Karpas-422 (cell line): ENCODE measurements around the gene CLIC1. TPM values are rescaled to one million over a fixed set of nuclear protein-coding genes. Genes with fewer than 3 reads are reported as not detected.

Experiments used
- DNase-seq: peaks from one replicate; pipeline ENCODE4 v3.0.0-alpha.2; 2015
- H2AFZ ChIP-seq: fragments of 200-600 bp; sonication (generic); 2 replicates; pipeline ENCODE4 v1.6.1; 2014; ENCODE audit warnings: antibody characterized with exemption, low read length, mixed read lengths
- H3K27ac ChIP-seq: fragments of 200-600 bp; sonication (generic); 2 replicates; pipeline ENCODE4 v1.5.1; 2014; ENCODE audit warnings: mild to moderate bottlenecking, low read length, moderate library complexity
- H3K27me3 ChIP-seq: fragments of 200-600 bp; sonication (generic); 2 replicates; pipeline ENCODE4 v1.6.1; 2014; ENCODE audit warnings: low read length, mixed read lengths
- H3K36me3 ChIP-seq: fragments of 200-600 bp; sonication (generic); 2 replicates; pipeline ENCODE4 v1.6.1; 2014; ENCODE audit warnings: low read length, mixed read lengths; ENCODE audit not compliant: insufficient read depth
- H3K4me1 ChIP-seq: fragments of 200-600 bp; sonication (generic); 2 replicates; pipeline ENCODE4 v1.6.1; 2014; ENCODE audit warnings: mild to moderate bottlenecking, low read length, mixed read lengths
- H3K4me2 ChIP-seq: fragments of 200-600 bp; sonication (generic); 2 replicates; pipeline ENCODE4 v1.6.1; 2014; ENCODE audit warnings: low read length, low read depth, mild to moderate bottlenecking; ENCODE audit not compliant: poor library complexity, severe bottlenecking
- H3K4me3 ChIP-seq: fragments of 200-600 bp; sonication (generic); 2 replicates; pipeline ENCODE4 v1.5.1; 2014; ENCODE audit warnings: mild to moderate bottlenecking, antibody characterized with exemption, low read length, mixed read lengths
- H3K79me2 ChIP-seq: fragments of 200-600 bp; sonication (generic); 2 replicates; pipeline ENCODE4 v1.6.1; 2014; ENCODE audit warnings: mild to moderate bottlenecking, low read length, mixed read lengths
- H3K9ac ChIP-seq: fragments of 200-600 bp; sonication (generic); 2 replicates; pipeline ENCODE4 v1.6.0; 2014; ENCODE audit warnings: low read length
- H3K9me2 ChIP-seq: fragments of 200-600 bp; sonication (generic), shearing (Covaris generic); replicated peaks from 2 replicates; pipeline ENCODE4 v1.6.0; 2014; ENCODE audit warnings: mild to moderate bottlenecking, low read length, moderate library complexity; ENCODE audit not compliant: insufficient read depth
- H3K9me3 ChIP-seq: fragments of 300-700, 200-600 bp; sonication (generic); 2 replicates; pipeline ENCODE4 v1.6.1; 2014; ENCODE audit warnings: low read length, mixed read lengths
- H4K20me1 ChIP-seq: fragments of 200-600 bp; sonication (generic); 2 replicates; pipeline ENCODE4 v1.6.1; 2014; ENCODE audit warnings: mild to moderate bottlenecking, antibody characterized with exemption, low read length, low read depth; ENCODE audit not compliant: insufficient read depth
- total RNA-seq: library from RNA; depleted of rRNA; stranded (reverse); fragments of >200 nt; shearing (Covaris generic); gene quantifications from 2 replicates; pipeline ENCODE4 v1.2.3, GENCODE V29; 2014; ENCODE audit warnings: low replicate concordance

Gene CLIC1
- total RNA-seq, 1 experiment from 2014 or later: 385 TPM

GRCh38 chr6:31730631-31731086 is 5.7 kb downstream of the CLIC1 start:
- no peaks in the 10 kb centered on the region for H4K20me1 ChIP-seq
- peaks cover 22% of the 10 kb centered on the region for H3K79me2 ChIP-seq
- no peak overlapping the region for H3K4me2 ChIP-seq
- peaks cover 26% of the 10 kb centered on the region for H3K36me3 ChIP-seq
- H3K27ac ChIP-seq: no peak overlapping the region
- H3K4me3 ChIP-seq: no peak overlapping the region
- no peak overlapping the region for H2AFZ ChIP-seq
- H3K9me3 ChIP-seq: no peaks in the 10 kb centered on the region
- no peak overlapping the region for H3K9ac ChIP-seq
- H3K4me1 ChIP-seq: peaks cover 50% of the 10 kb centered on the region
- DNase-seq: no peak
- no peaks in the 10 kb centered on the region for H3K9me2 ChIP-seq
- no peaks in the 10 kb centered on the region for H3K27me3 ChIP-seq

- no peaks in the 10 kb centered on the region for H3K9me3 ChIP-seq
- H3K36me3 ChIP-seq: peaks cover 26% of the 10 kb centered on the region
- no peak overlapping the region for H3K27ac ChIP-seq
- no peaks in the 10 kb centered on the region for H3K9me2 ChIP-seq
- peak; percentile 91 for DNase-seq
- peak overlapping the region; percentile 92 for H3K4me2 ChIP-seq
- H3K9ac ChIP-seq: peak overlapping the region; percentile 71
- H3K4me3 ChIP-seq: peak overlapping the region; percentile 72
- no peaks in the 10 kb centered on the region for H4K20me1 ChIP-seq
- no peaks in the 10 kb centered on the region for H3K27me3 ChIP-seq
- peak overlapping the region; percentile 25; the same call in 1 of the 2 replicates for H2AFZ ChIP-seq
- peaks cover 16% of the 10 kb centered on the region for H3K79me2 ChIP-seq
- H3K4me1 ChIP-seq: peaks cover 50% of the 10 kb centered on the region
These were observed 6.2 kb downstream of the CLIC1 start for GRCh38 chr6:31729979-31730630.

- peak overlapping the region; percentile 71 for H3K9ac ChIP-seq
- DNase-seq: peak; percentile 95
- H3K79me2 ChIP-seq: peaks cover 10% of the 10 kb centered on the region
- H3K9me3 ChIP-seq: no peaks in the 10 kb centered on the region
- H4K20me1 ChIP-seq: no peaks in the 10 kb centered on the region
- peak overlapping the region; percentile 72 for H3K4me3 ChIP-seq
- no peaks in the 10 kb centered on the region for H3K27me3 ChIP-seq
- H3K4me2 ChIP-seq: peak overlapping the region; percentile 92
- H2AFZ ChIP-seq: peak overlapping the region; percentile 25; the same call in 1 of the 2 replicates
- peaks cover 46% of the 10 kb centered on the region for H3K4me1 ChIP-seq
- H3K9me2 ChIP-seq: no peaks in the 10 kb centered on the region
- peaks cover 26% of the 10 kb centered on the region for H3K36me3 ChIP-seq
- no peak overlapping the region for H3K27ac ChIP-seq
These were observed 6.8 kb downstream of the CLIC1 start for GRCh38 chr6:31729515-31729978.

DNA sequence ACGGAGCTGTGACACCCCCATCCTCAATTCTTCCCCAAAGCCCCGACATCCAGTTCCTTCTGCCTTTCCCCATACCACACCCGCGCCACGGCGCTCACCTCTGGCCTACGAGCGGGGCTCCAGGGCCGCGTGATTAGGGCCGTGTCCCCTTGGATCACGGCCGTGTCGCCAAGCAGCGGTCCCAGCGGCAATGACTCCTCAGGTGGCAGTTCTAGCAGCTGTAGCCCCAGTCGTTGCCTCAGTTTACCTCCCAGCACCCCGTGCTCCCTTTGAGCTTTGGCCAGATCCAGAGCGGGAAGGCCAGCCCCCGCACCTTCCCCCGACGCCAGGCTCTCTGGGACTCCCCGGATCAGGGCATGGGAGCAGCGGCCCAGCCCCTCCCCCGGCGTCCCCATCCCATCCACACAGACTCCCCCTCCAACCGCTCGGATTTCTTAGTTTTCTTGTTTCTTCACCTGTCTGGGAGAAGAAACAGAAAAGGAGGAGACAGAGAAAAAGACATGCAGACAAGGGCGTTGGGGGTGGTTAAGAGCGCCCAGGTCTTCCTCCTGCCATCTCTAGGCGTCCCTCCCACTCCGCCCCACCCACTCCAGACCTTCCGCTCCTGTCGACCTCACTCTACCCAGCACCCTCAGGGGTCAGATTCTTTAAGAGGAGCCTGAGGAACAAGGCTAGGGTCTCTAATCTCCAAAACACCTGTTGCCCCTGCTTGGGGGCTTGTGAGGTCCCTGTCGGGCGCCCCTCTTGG is 7.4 kb downstream of the CLIC1 start, which contains the start of gene DDAH2:
TSS of gene DDAH2 (minus strand) at position 533 of the 748 bp plus-strand sequence. CDS start at position 395, 138 bp downstream.
- Histone ChIP-seq H3K9ac (peak within 1 kb of the TSS; percentile 71), H3K27me3 (no peaks in the 10 kb centered on the region), H2AFZ (peak within 1 kb of the TSS; percentile 25; the same call in 1 of the 2 replicates), H3K4me1 (peaks cover 40% of the 10 kb centered on the region), H3K36me3 (peaks cover 25% of the 10 kb centered on the region), H3K4me3 (peak within 1 kb of the TSS; percentile 72), H3K9me3 (no peaks in the 10 kb centered on the region), H3K79me2 (peaks cover 4% of the 10 kb centered on the region), H3K4me2 (peak within 1 kb of the TSS; percentile 92), H3K9me2 (no peaks in the 10 kb centered on the region), H4K20me1 (no peaks in the 10 kb centered on the region), H3K27ac (no peak within 1 kb of the TSS)
- DNase-seq: no peak

DNA sequence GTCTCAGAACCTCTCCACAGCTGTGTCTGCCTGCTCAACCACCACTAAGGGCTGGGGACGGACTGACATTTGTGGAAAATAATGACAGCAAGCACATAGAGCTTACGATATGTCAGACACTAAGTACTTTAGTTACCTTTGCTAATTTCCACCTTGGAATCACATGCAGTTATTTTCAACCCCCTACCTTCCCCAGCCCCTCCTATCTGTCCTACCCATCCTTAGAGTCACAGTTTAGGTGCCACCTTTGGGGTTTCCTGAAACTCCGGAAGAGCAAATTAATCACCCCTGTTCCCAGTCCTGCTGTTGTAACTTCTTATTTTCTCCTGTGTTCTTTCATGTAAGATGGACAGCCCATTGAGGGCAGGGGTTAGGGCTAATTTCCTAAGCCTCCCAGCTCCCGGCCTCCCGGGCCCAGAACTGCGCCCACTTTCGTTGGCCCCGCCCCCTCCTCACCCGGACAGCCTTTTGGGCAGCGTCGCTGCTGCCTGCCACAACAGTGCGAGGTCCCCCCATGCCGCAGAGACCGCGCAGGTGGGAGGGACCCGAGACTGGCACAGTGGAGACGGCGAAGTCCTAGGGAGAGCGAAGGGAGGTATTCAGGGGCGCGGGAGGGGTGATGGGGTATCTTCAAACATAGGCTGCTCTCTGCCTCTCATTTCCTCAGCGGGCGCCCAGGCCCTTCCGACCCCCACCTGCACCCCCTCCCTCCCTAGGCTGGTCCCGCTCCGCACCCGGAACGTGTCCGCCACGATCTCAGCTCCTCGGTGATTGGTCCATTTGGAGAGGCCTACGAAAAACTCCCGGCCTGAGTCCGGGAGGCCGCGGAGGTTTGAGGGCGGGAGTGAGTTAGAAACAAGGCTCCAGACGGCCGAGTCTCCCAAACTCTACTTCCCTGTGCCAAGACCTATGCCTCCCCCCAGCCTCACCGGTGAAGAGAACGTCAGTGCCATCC is 8.3 kb downstream of the CLIC1 start:
- Histone ChIP-seq H3K27ac (peak overlapping the region; percentile 42; the same call in 1 of the 2 replicates), H4K20me1 (no peaks in the 10 kb centered on the region), H3K27me3 (no peaks in the 10 kb centered on the region), H3K9me2 (no peaks in the 10 kb centered on the region), H3K36me3 (peaks cover 16% of the 10 kb centered on the region), H3K4me2 (no peak overlapping the region), H2AFZ (no peak overlapping the region), H3K4me1 (peaks cover 37% of the 10 kb centered on the region), H3K4me3 (no peak overlapping the region), H3K9ac (peak overlapping the region; percentile 22; the same call in 1 of the 2 replicates), H3K79me2 (no peaks in the 10 kb centered on the region), H3K9me3 (no peaks in the 10 kb centered on the region)
- peak; percentile 87 for DNase-seq

- Histone ChIP-seq H3K4me3 (no peak overlapping the region), H3K79me2 (no peaks in the 10 kb centered on the region), H3K4me2 (no peak overlapping the region), H3K27me3 (no peaks in the 10 kb centered on the region), H4K20me1 (no peaks in the 10 kb centered on the region), H3K36me3 (peaks cover 12% of the 10 kb centered on the region), H3K27ac (no peak overlapping the region), H3K9me3 (no peaks in the 10 kb centered on the region), H3K9ac (0 out of 2 replicates have a peak overlapping the region, but pooled peaks have one; percentile 9), H2AFZ (no peak overlapping the region), H3K9me2 (no peaks in the 10 kb centered on the region), H3K4me1 (peaks cover 37% of the 10 kb centered on the region)
- no peak for DNase-seq
These were observed 9.2 kb downstream of the CLIC1 start for GRCh38 chr6:31727034-31727716.

GRCh38 chr6:31725502-31726350 is 10.6 kb downstream of the CLIC1 start:
- H3K4me2 ChIP-seq: no peak overlapping the region
- H3K79me2 ChIP-seq: no peaks in the 10 kb centered on the region
- H3K4me1 ChIP-seq: peaks cover 37% of the 10 kb centered on the region
- no peaks in the 10 kb centered on the region for H4K20me1 ChIP-seq
- H3K9me3 ChIP-seq: no peaks in the 10 kb centered on the region
- H3K9ac ChIP-seq: no peak overlapping the region
- H2AFZ ChIP-seq: no peak overlapping the region
- no peaks in the 10 kb centered on the region for H3K27me3 ChIP-seq
- H3K4me3 ChIP-seq: no peak overlapping the region
- DNase-seq: no peak
- H3K36me3 ChIP-seq: 0 out of 2 replicates have a peak, but pooled peaks cover 3% of the 10 kb centered on the region
- no peak overlapping the region for H3K27ac ChIP-seq
- no peaks in the 10 kb centered on the region for H3K9me2 ChIP-seq
